Neural crest cell (in vitro differentiated cells): ENCODE data around the gene DKKL1. TPM values are rescaled to one million over a fixed set of nuclear protein-coding genes. Genes with fewer than 3 reads are reported as not detected.

Source experiments
- DNase-seq: peaks from one replicate; pipeline ENCODE4 v3.0.0; 2021; ENCODE audit warnings: low read depth, mixed read lengths, low spot score
- H3K27ac Mint-ChIP-seq: one replicate; pipeline ENCODE4 v1.8.0; 2021; ENCODE audit warnings: mild to moderate bottlenecking, mixed read lengths; ENCODE audit not compliant: unreplicated experiment
- H3K27me3 Mint-ChIP-seq: 2 replicates; pipeline ENCODE4 v1.8.0; 2021; ENCODE audit warnings: low read depth, mild to moderate bottlenecking, mixed read lengths
- H3K36me3 Mint-ChIP-seq: 2 replicates; pipeline ENCODE4 v1.8.0; 2021; ENCODE audit warnings: low read depth, mild to moderate bottlenecking, mixed read lengths
- H3K4me1 Mint-ChIP-seq: 2 replicates; pipeline ENCODE4 v1.8.0; 2021; ENCODE audit warnings: mixed read lengths
- H3K4me3 Mint-ChIP-seq: one replicate; pipeline ENCODE4 v1.8.0; 2021; ENCODE audit warnings: mild to moderate bottlenecking, mixed read lengths
- H3K9me3 Mint-ChIP-seq: 2 replicates; pipeline ENCODE4 v1.8.0; 2021; ENCODE audit warnings: mixed read lengths
- total RNA-seq: library from RNA; stranded (reverse); gene quantifications from 2 replicates; pipeline ENCODE4 v1.2.1, GENCODE V29; 2021
- TF ChIP-seq, protein P1 (sequence below): fragments of 200-600 bp; sonication (generic); conservative IDR thresholded peaks from 2 replicates; pipeline ENCODE4 v1.5.0; 2021; ENCODE audit warnings: antibody characterized with exemption, mild to moderate bottlenecking

Gene DKKL1
- total RNA-seq, 1 donor from 2014 or later = 2.0 TPM

- peaks cover 47% of the 10 kb centered on the region for H3K36me3 Mint-ChIP-seq
- peaks cover 4% of the 10 kb centered on the region for H3K27me3 Mint-ChIP-seq
- H3K4me3 Mint-ChIP-seq = peak overlapping the region; percentile 49
- TF ChIP-seq, protein P1, sequence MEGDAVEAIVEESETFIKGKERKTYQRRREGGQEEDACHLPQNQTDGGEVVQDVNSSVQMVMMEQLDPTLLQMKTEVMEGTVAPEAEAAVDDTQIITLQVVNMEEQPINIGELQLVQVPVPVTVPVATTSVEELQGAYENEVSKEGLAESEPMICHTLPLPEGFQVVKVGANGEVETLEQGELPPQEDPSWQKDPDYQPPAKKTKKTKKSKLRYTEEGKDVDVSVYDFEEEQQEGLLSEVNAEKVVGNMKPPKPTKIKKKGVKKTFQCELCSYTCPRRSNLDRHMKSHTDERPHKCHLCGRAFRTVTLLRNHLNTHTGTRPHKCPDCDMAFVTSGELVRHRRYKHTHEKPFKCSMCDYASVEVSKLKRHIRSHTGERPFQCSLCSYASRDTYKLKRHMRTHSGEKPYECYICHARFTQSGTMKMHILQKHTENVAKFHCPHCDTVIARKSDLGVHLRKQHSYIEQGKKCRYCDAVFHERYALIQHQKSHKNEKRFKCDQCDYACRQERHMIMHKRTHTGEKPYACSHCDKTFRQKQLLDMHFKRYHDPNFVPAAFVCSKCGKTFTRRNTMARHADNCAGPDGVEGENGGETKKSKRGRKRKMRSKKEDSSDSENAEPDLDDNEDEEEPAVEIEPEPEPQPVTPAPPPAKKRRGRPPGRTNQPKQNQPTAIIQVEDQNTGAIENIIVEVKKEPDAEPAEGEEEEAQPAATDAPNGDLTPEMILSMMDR = no peak
- DNase-seq = no peak
- peaks cover 32% of the 10 kb centered on the region for H3K4me1 Mint-ChIP-seq
- H3K27ac Mint-ChIP-seq = no peak overlapping the region
- H3K9me3 Mint-ChIP-seq = peaks cover 3% of the 10 kb centered on the region
Measured at GRCh38 chr19:49344505-49345423, 18.9 kb upstream of the DKKL1 start.

GRCh38 chr19:49347191-49347590, 16.5 kb upstream of the DKKL1 start:
- no peak overlapping the region for H3K27ac Mint-ChIP-seq
- DNase-seq = no peak
- H3K36me3 Mint-ChIP-seq = peaks cover 47% of the 10 kb centered on the region
- peaks cover 26% of the 10 kb centered on the region for H3K4me1 Mint-ChIP-seq
- TF ChIP-seq, protein P1 = no peak
- H3K27me3 Mint-ChIP-seq = peaks cover 4% of the 10 kb centered on the region
- H3K4me3 Mint-ChIP-seq = no peak overlapping the region
- no peaks in the 10 kb centered on the region for H3K9me3 Mint-ChIP-seq

GRCh38 chr19:49347835-49348234, 15.8 kb upstream of the DKKL1 start:
- TF ChIP-seq, protein P1 = peak; percentile 22
- peak overlapping the region; percentile 16 for H3K4me3 Mint-ChIP-seq

DNA sequence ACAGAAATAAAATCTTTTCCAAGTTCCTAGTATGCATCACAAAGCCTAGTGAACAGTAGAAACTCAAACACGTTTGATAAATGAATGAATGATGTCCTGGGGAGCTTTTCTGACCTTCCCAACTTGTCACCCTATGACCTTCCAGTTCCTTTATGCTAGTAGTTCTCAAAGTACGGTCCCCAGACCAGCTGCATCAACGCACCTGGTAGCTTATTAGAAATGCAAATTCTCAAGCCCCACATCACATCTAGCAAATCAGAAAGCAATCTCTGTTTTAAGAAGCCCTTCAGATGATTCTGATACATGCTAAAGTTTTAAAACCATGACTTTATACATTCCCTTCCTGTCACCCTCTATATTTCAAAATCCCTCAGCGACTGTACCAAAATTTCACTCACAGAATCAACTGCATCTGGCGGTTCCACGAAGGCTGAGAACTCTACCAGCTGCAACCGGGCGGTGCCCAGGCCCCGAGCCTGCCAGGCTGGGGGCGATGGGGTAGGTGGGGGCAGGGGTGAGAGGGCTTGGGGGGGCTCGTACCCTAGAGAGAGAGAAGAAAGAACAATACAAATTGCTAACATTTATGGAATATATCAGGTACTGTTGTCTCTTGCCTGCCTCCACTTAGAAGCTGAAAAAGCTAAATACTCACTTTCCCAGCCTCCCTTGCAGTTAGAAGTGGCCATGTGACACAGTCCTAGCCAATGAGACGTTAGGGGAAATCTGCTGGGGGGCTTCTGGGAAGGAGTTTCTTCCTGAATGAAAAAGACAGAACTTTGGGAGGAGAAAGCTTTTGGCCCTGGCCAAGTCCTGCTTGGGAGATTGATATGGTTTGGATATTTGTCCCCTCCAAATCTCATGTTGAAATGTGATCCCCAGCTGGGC, 15.1 kb upstream of the DKKL1 start:
- no peaks in the 10 kb centered on the region for H3K27me3 Mint-ChIP-seq
- no peak overlapping the region for H3K27ac Mint-ChIP-seq
- no peaks in the 10 kb centered on the region for H3K9me3 Mint-ChIP-seq
- H3K36me3 Mint-ChIP-seq = peaks cover 46% of the 10 kb centered on the region
- DNase-seq = no peak
- H3K4me3 Mint-ChIP-seq = no peak overlapping the region
- H3K4me1 Mint-ChIP-seq = peaks cover 21% of the 10 kb centered on the region
- TF ChIP-seq, protein P1 = no peak

More at GRCh38 chr19:49347835-49348234, 15.8 kb upstream of the DKKL1 start:
- Mint-ChIP-seq H3K27ac (peak overlapping the region; percentile 15), H3K9me3 (no peaks in the 10 kb centered on the region), H3K27me3 (peaks cover under 1% of the 10 kb centered on the region), H3K4me1 (peaks cover 23% of the 10 kb centered on the region), H3K36me3 (peaks cover 43% of the 10 kb centered on the region)
- no peak for DNase-seq

GRCh38 chr19:49349567-49349966, 14.1 kb upstream of the DKKL1 start:
- Mint-ChIP-seq H3K4me1 (peaks cover 18% of the 10 kb centered on the region), H3K27me3 (no peaks in the 10 kb centered on the region), H3K36me3 (peaks cover 48% of the 10 kb centered on the region), H3K27ac (no peak overlapping the region), H3K9me3 (no peaks in the 10 kb centered on the region), H3K4me3 (peak overlapping the region; percentile 5)
- no peak for DNase-seq
- TF ChIP-seq, protein P1 = no peak
